Activated naive CD8-positive, alpha-beta T cell treated with anti-CD3 and anti-CD28 coated beads, Interleukin-2, amount 50 U/mL, for 24 hours (primary cell): ENCODE data around the gene NIN.
A peak's percentile ranks its signal among the peaks of the same experiment; 100 is the strongest.
"Not testable (repeated sequence)": the region's sequence is repeated elsewhere in the genome, so short reads cannot be mapped to it uniquely, and the experiment has no call there.

ENCODE experiments used
- ATAC-seq: fragments of 150-1000 bp; cut with Tn5 transposase; one replicate; pipeline ENCODE4 v1.10.0; 2021
- DNase-seq: peaks from one replicate; pipeline ENCODE4 v3.0.0; 2021
- H3K27ac Mint-ChIP-seq: one replicate; pipeline ENCODE4 v1.8.0; 2021; ENCODE audit warnings: mild to moderate bottlenecking, mixed read lengths
- H3K27me3 Mint-ChIP-seq: one replicate; pipeline ENCODE4 v1.8.0; 2021; ENCODE audit warnings: mixed read lengths
- H3K36me3 Mint-ChIP-seq: one replicate; pipeline ENCODE4 v1.8.0; 2021; ENCODE audit warnings: low read depth, mixed read lengths
- H3K4me1 Mint-ChIP-seq: one replicate; pipeline ENCODE4 v1.8.0; 2021; ENCODE audit warnings: mixed read lengths
- H3K4me3 Mint-ChIP-seq: one replicate; pipeline ENCODE4 v1.8.0; 2021; ENCODE audit warnings: mild to moderate bottlenecking, moderate library complexity, mixed read lengths
- H3K9me3 Mint-ChIP-seq: one replicate; pipeline ENCODE4 v1.8.0; 2021; ENCODE audit warnings: mixed read lengths

NIN gene

GRCh38 chr14:50830044-50830931 is 674 bp downstream of the NIN start:
- DNase-seq (peak; percentile 66), ATAC-seq (peak; percentile 51)
- Mint-ChIP-seq H3K9me3 (no peaks in the 10 kb centered on the region), H3K27ac (peak overlapping the region; percentile 78), H3K36me3 (peaks cover 11% of the 10 kb centered on the region), H3K4me3 (peak overlapping the region; percentile 89), H3K4me1 (peaks cover 73% of the 10 kb centered on the region), H3K27me3 (no peaks in the 10 kb centered on the region)

- Mint-ChIP-seq H3K27ac (peak overlapping the region; percentile 78), H3K4me1 (peaks cover 74% of the 10 kb centered on the region), H3K36me3 (peaks cover 11% of the 10 kb centered on the region), H3K4me3 (peak overlapping the region; percentile 89), H3K27me3 (no peaks in the 10 kb centered on the region), H3K9me3 (no peaks in the 10 kb centered on the region)
- ATAC-seq (no peak), DNase-seq (no peak)
Measured at GRCh38 chr14:50829489-50830043, 1.4 kb downstream of the NIN start.

- ATAC-seq (no peak), DNase-seq (no peak)
- Mint-ChIP-seq H3K27me3 (no peaks in the 10 kb centered on the region), H3K4me3 (peak overlapping the region; percentile 89), H3K4me1 (peaks cover 77% of the 10 kb centered on the region), H3K9me3 (no peaks in the 10 kb centered on the region), H3K27ac (peak overlapping the region; percentile 75), H3K36me3 (peaks cover 11% of the 10 kb centered on the region)
Measured at GRCh38 chr14:50828721-50829488, 2.1 kb downstream of the NIN start.

DNA sequence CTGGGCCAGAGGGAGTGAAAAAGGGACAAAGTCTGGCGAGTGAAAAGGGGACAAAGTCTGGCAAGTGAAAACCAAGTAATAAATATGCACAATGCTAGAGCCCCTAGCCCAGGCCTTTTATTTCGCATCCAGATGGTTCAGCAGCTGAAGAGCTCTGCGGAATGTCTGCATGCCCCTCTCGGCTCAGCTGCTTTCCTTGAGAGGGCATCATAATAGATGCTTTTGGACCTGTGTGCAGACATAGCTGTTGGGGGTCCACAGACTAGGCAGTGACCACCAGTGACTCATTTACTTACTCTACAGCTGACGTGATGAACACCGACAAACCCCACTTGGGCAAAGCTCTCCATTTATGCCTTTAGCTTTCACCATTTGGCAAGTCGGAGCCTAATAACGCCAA is 4.3 kb downstream of the NIN start:
- Mint-ChIP-seq H3K27me3 (no peaks in the 10 kb centered on the region), H3K27ac (peak overlapping the region; percentile 19), H3K9me3 (no peaks in the 10 kb centered on the region), H3K36me3 (peaks cover 12% of the 10 kb centered on the region), H3K4me3 (no peak overlapping the region), H3K4me1 (peaks cover 81% of the 10 kb centered on the region)
- ATAC-seq = no peak
- DNase-seq = no peak

GRCh38 chr14:50825307-50825706 is 5.7 kb downstream of the NIN start:
- H3K4me3 Mint-ChIP-seq = no peak overlapping the region
- H3K9me3 Mint-ChIP-seq = no peaks in the 10 kb centered on the region
- no peak overlapping the region for H3K27ac Mint-ChIP-seq
- peaks cover 24% of the 10 kb centered on the region for H3K36me3 Mint-ChIP-seq
- H3K27me3 Mint-ChIP-seq = no peaks in the 10 kb centered on the region
- DNase-seq = no peak
- no peak for ATAC-seq
- peaks cover 90% of the 10 kb centered on the region for H3K4me1 Mint-ChIP-seq

- ATAC-seq (no peak), DNase-seq (no peak)
- H3K36me3 Mint-ChIP-seq = peaks cover 35% of the 10 kb centered on the region
- H3K4me1 Mint-ChIP-seq = peaks cover 95% of the 10 kb centered on the region
- H3K27me3 Mint-ChIP-seq = no peaks in the 10 kb centered on the region
- H3K27ac Mint-ChIP-seq = peak overlapping the region; percentile 87
- peak overlapping the region; percentile 72 for H3K4me3 Mint-ChIP-seq
- peaks cover 4% of the 10 kb centered on the region for H3K9me3 Mint-ChIP-seq
Measured at GRCh38 chr14:50823762-50824636, 7.0 kb downstream of the NIN start.

DNA sequence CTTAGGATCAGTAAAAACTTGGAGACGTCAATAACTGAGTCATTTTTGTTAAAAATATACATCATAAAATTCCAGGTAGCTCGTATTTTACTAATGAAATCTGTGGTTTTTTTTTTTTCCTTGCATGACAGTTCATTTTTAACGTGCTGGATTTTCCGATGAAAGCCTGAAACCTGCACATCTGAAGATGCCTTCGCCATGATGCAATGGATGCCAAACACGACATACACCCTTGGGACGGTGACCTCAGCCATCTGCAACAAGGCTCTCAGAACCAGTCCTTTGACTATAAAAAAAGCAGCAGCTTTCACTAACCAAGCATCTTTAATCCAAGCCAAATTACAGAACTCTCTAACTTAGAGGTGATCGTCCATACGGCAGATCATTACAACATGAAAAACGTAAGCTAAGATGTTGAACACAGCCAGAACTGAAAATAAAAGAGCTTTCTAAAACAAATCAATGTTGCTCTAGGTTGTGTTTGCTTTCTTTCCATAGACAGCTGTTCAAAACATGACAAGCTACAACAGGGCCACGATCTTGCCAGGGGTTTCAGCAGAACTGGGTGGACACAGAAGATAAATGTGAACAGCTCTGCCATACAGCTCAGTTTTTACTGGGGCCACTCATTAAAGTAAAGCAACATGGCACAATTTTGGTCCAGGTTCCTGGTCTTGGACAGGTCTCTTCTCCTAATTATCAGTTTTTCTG is 7.8 kb downstream of the NIN start:
- DNase-seq (no peak), ATAC-seq (no peak)
- Mint-ChIP-seq H3K27ac (peak overlapping the region; percentile 87), H3K27me3 (no peaks in the 10 kb centered on the region), H3K9me3 (peaks cover 4% of the 10 kb centered on the region), H3K4me1 (peaks cover 93% of the 10 kb centered on the region), H3K36me3 (peaks cover 40% of the 10 kb centered on the region), H3K4me3 (peak overlapping the region; percentile 72)

DNA sequence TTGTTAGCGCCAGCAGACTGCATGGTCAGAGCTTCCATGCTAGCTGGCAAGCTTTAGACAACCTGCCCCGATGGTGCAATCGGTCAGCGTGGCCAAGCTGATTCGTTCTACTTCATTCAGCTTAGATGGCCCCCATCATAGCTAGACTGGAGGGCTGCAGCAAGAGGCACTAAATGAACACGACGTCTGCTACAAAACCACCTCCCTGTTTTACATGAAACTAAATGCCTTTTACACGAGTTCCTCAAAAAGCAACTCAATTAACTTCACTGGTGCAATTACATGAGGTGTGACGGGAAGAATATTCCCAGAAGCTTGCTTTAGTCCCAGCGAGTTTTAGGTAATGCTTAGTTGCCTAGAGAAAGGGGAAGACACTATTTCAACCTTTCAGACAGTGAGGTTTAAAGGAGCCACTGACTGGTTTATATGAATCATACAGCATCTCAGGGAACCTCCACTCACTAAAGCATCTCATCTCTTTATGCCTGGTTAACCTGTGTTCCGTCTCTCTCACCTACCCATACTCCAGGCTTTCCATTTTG is 8.4 kb downstream of the NIN start:
- ATAC-seq = peak; percentile 84
- Mint-ChIP-seq H3K4me1 (peaks cover 89% of the 10 kb centered on the region), H3K4me3 (peak overlapping the region; percentile 72), H3K9me3 (peaks cover 4% of the 10 kb centered on the region), H3K27ac (peak overlapping the region; percentile 87), H3K27me3 (no peaks in the 10 kb centered on the region), H3K36me3 (peaks cover 41% of the 10 kb centered on the region)
- no peak for DNase-seq

DNA sequence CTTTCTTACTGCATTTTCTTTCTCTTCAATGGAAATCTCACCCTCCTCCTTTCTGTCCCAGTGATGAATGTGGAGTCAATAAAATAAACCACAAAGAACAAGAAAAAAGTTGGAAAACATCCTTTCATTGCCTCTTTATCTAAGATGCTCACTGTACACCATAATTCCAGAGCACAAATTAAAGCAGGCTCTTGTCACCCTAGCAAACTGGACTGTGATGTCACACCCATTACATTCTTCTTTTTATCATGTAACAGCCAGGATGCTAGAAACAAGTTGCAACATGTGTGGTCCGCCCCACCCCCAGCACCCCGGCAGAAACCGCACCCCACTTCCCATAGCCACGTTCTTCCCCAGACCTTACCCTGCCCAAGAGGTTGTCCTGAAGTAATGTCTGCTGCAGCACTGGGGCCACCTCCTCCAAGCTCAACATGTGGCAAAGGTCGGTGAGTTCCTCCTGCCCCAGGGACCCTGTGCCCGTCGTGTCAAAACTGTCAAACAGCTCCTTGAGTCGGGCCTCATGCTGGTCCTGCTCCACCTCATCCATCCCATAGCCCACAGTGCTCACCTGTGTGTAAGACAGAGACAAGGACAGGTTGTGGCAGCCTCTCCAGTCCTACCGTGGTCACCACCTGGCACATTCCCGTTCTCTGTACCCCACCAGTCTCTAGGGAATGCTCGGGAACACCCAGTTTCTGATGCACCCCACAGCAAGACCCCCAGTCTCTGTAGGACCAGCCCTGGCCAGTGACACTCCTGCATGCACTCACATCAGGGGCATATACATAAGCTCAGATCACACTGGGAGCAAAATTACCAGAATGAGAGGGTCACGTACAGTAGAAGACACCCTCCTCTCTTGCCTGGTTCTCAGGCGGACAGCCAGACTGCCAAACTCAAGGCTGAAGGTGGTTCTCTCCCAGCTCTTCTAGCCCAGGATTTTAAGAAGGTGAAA is 9.2 kb downstream of the NIN start:
- peaks cover 4% of the 10 kb centered on the region for H3K9me3 Mint-ChIP-seq
- peak overlapping the region; percentile 87 for H3K27ac Mint-ChIP-seq
- H3K4me1 Mint-ChIP-seq = peaks cover 87% of the 10 kb centered on the region
- DNase-seq = peak; percentile 55
- peaks cover 39% of the 10 kb centered on the region for H3K36me3 Mint-ChIP-seq
- H3K27me3 Mint-ChIP-seq = no peaks in the 10 kb centered on the region
- H3K4me3 Mint-ChIP-seq = peak overlapping the region; percentile 72
- ATAC-seq = peak; percentile 19

GRCh38 chr14:50820786-50821509 is 10.0 kb downstream of the NIN start:
- no peak for DNase-seq
- H3K4me1 Mint-ChIP-seq = peaks cover 85% of the 10 kb centered on the region
- no peaks in the 10 kb centered on the region for H3K27me3 Mint-ChIP-seq
- no peak for ATAC-seq
- peaks cover 4% of the 10 kb centered on the region for H3K9me3 Mint-ChIP-seq
- peak overlapping the region; percentile 87 for H3K27ac Mint-ChIP-seq
- peak overlapping the region; percentile 72 for H3K4me3 Mint-ChIP-seq
- peaks cover 37% of the 10 kb centered on the region for H3K36me3 Mint-ChIP-seq

DNA sequence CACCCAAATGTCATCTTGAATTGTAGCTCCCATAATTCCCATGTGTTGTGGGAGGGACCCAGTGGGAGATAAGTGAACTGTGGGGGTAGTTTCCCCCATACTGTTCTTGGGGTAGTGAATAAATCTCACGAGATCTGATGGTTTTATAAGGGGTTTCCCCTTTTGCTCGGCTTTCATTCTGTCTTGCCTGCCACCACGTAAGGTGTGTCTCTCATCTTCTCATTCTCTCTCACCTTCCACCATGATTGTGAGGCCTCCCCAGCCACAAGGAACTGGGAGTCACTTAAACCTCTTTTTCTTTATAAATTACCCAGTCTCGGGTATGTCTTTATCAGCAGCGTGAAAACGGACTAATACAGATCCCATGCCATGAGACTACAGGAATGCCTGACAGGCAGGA is 11.7 kb downstream of the NIN start:
- H3K36me3 Mint-ChIP-seq = peaks cover 51% of the 10 kb centered on the region
- DNase-seq = peak; percentile 21
- H3K4me3 Mint-ChIP-seq = peak overlapping the region; percentile 15
- H3K4me1 Mint-ChIP-seq = peaks cover 78% of the 10 kb centered on the region
- H3K27me3 Mint-ChIP-seq = not testable (repeated sequence)
- peak; percentile 10 for ATAC-seq
- peaks cover 11% of the 10 kb centered on the region for H3K9me3 Mint-ChIP-seq
- H3K27ac Mint-ChIP-seq = peak overlapping the region; percentile 76
